Glutamatergic neuron (in vitro differentiated cells): ENCODE data around the gene PTPRT. TPM values are rescaled to one million over a fixed set of nuclear protein-coding genes. Genes with fewer than 3 reads are reported as not detected.

Experiments used
- DNase-seq: peaks from one replicate; pipeline ENCODE4 v3.0.0; 2022
- H3K27ac Mint-ChIP-seq: one replicate; pipeline ENCODE4 v1.8.0; 2020; ENCODE audit warnings: mild to moderate bottlenecking, mixed read lengths, inconsistent platforms; ENCODE audit not compliant: unreplicated experiment
- H3K27me3 Mint-ChIP-seq: one replicate; pipeline ENCODE4 v1.8.0; 2020; ENCODE audit warnings: mild to moderate bottlenecking, moderate library complexity, mixed read lengths, inconsistent platforms; ENCODE audit not compliant: unreplicated experiment
- H3K36me3 Mint-ChIP-seq: one replicate; pipeline ENCODE4 v1.8.0; 2020; ENCODE audit warnings: mild to moderate bottlenecking, mixed read lengths, inconsistent platforms; ENCODE audit not compliant: unreplicated experiment
- H3K4me1 Mint-ChIP-seq: one replicate; pipeline ENCODE4 v1.8.0; 2020; ENCODE audit warnings: mild to moderate bottlenecking, low read depth, mixed read lengths, inconsistent platforms; ENCODE audit not compliant: unreplicated experiment
- H3K4me3 Mint-ChIP-seq: one replicate; pipeline ENCODE4 v1.8.0; 2020; ENCODE audit warnings: mild to moderate bottlenecking, mixed read lengths, inconsistent platforms; ENCODE audit not compliant: unreplicated experiment
- H3K9me3 Mint-ChIP-seq: one replicate; pipeline ENCODE4 v1.8.0; 2020; ENCODE audit warnings: mild to moderate bottlenecking, moderate library complexity, mixed read lengths, inconsistent platforms; ENCODE audit not compliant: unreplicated experiment
- total RNA-seq: library from RNA; stranded (reverse); fragmentation: NEBNext Ultra II Directional; extraction: Animal tissue kit (Norgen Biotek cat#: 25700); gene quantifications from one replicate; pipeline ENCODE4 v1.2.1, GENCODE V29; 2021; ENCODE audit not compliant: unreplicated experiment
- TF ChIP-seq, protein P1 (sequence below): fragments of 200-600 bp; sonication (generic); IDR thresholded peaks from one replicate; pipeline ENCODE4 v1.5.0; 2021; ENCODE audit not compliant: partially characterized antibody, unreplicated experiment

PTPRT gene
- total RNA-seq, 1 donor from 2014 or later: 1.9 TPM

DNA sequence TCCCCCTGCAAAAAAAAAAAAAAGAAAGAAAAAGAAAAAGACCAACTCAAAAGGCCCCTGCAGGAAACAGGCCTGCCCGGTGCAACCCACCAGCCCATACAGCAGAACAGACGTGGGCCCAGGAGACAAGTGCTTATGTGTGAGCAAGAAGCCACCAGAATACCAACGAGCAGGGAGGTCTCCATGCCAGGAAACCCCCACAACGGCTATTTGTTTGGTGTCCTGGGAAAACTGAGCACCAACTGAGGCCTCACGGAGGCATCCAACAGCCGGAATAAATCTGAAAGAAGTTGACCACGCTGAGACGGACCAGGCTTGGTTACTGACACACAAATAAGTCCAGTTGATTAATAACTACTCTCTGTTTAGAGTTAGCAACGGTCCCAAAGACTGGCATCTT is 29.7 kb downstream of the PTPRT start:
- Mint-ChIP-seq H3K4me3 (no peak overlapping the region), H3K27me3 (peaks cover 1% of the 10 kb centered on the region), H3K27ac (no peak overlapping the region), H3K4me1 (no peaks in the 10 kb centered on the region), H3K36me3 (peaks cover 6% of the 10 kb centered on the region), H3K9me3 (no peaks in the 10 kb centered on the region)
- no peak for DNase-seq
- TF ChIP-seq, protein P1, sequence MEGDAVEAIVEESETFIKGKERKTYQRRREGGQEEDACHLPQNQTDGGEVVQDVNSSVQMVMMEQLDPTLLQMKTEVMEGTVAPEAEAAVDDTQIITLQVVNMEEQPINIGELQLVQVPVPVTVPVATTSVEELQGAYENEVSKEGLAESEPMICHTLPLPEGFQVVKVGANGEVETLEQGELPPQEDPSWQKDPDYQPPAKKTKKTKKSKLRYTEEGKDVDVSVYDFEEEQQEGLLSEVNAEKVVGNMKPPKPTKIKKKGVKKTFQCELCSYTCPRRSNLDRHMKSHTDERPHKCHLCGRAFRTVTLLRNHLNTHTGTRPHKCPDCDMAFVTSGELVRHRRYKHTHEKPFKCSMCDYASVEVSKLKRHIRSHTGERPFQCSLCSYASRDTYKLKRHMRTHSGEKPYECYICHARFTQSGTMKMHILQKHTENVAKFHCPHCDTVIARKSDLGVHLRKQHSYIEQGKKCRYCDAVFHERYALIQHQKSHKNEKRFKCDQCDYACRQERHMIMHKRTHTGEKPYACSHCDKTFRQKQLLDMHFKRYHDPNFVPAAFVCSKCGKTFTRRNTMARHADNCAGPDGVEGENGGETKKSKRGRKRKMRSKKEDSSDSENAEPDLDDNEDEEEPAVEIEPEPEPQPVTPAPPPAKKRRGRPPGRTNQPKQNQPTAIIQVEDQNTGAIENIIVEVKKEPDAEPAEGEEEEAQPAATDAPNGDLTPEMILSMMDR: no peak

DNA sequence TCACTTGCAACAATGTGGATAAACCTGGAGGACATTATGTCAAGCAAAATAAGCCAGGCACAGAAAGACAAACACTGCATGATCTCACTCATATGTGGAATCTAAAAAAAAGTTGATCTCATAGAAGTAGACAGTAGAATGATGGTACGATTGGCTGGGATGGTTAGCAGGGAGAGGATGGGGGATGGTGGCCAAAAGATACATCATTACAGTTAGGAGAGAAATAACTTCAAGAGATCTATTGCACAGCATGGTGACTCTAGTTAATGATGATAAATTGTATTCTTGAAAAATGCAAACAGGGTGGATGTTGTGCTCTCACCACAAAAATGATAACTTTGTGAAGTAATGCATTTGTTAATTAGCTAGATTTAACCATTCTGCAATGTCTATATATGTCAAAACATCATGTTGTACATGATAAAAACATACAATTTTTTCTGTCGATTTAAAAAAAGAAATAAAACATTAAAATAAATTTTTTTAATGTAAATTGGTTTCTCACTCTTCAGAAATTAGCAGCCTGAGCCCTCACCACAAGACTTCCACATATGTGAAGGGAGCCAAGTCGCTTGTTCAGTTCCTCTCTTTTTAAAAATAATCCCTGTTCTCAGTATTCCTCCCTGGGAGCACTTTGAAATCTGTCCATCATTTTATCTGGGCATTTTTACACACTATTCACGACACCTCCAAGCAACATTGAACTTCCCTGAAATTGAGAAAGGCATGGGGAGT is 34.2 kb downstream of the PTPRT start:
- Mint-ChIP-seq H3K27me3 (no peaks in the 10 kb centered on the region), H3K36me3 (peaks cover 6% of the 10 kb centered on the region), H3K27ac (no peak overlapping the region), H3K4me1 (no peaks in the 10 kb centered on the region), H3K4me3 (no peak overlapping the region), H3K9me3 (no peaks in the 10 kb centered on the region)
- TF ChIP-seq, protein P1: no peak
- no peak for DNase-seq

DNA sequence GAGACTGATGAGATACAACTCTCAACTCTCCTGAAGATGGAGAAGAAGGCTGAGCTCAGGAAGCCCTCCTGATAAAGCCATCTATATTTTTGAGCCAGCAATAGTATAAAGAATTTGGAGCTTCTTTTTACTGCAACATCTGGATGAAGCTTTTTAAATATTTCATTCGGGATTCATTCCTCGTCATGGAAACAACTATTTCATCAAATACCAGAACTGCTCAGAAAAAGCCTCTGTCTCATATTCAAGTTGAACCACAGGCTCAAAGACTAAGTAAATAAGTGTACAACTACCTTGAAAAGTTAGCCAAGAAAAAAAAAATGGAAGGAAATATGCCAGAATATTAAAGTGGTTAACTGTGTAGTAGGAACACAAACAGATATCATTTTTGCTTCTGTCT is 37.8 kb downstream of the PTPRT start:
- Mint-ChIP-seq H3K4me1 (no peaks in the 10 kb centered on the region), H3K4me3 (no peak overlapping the region), H3K27me3 (no peaks in the 10 kb centered on the region), H3K9me3 (no peaks in the 10 kb centered on the region), H3K27ac (no peak overlapping the region), H3K36me3 (no peaks in the 10 kb centered on the region)
- TF ChIP-seq, protein P1: no peak
- DNase-seq: no peak

DNA sequence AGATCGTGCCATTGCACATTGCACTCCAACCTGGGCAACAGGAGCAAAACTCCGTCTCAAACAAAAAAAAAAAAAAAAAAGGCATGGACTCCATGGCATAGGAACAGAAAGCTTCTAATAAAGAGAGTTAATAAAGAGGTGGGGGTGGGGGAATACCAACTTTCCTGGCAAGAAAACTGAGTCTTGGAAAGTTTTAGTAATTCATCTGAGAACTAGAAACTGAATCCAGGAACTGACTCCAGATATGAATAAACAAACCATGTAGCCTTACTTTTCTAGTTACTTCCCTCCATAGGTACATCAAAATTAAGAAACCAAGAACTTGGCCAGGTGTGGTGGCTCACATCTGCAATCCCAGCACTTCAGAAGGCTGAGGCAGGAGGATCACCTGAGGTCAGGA is 38.5 kb downstream of the PTPRT start:
- Mint-ChIP-seq H3K4me1 (no peaks in the 10 kb centered on the region), H3K9me3 (no peaks in the 10 kb centered on the region), H3K36me3 (no peaks in the 10 kb centered on the region), H3K4me3 (no peak overlapping the region), H3K27ac (no peak overlapping the region), H3K27me3 (no peaks in the 10 kb centered on the region)
- DNase-seq: no peak
- TF ChIP-seq, protein P1: no peak

DNA sequence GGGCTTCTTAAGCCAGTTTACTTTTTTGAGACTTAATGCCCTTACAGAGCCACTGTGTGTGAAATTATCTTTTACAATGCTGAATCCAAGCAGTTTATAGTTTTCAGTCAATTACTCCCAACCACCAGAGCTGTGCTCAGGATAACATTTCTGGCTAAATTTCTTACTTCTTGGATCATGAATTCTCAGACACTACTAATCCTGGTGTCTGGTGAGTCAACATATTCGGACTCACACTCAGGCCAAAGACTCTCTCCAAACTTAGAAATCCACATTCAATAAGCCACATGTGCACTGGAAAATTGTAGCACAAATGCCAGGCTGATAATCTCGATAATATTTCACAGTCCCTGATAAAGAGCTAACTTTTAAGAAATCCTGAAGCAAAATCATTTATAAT is 49.0 kb downstream of the PTPRT start:
- Mint-ChIP-seq H3K4me1 (peaks cover 5% of the 10 kb centered on the region), H3K27me3 (peaks cover 5% of the 10 kb centered on the region), H3K9me3 (peaks cover 3% of the 10 kb centered on the region), H3K27ac (no peak overlapping the region), H3K4me3 (no peak overlapping the region), H3K36me3 (peaks cover 4% of the 10 kb centered on the region)
- DNase-seq: no peak
- TF ChIP-seq, protein P1: no peak
